Fibroblast of the aortic adventitia (primary cell): ENCODE results near the gene BNIP5. TPM values are rescaled to one million over a fixed set of nuclear protein-coding genes. Genes with fewer than 3 reads are reported as not detected.

Experiments
- DNase-seq: peaks from one replicate; pipeline ENCODE4 v3.0.0-alpha.2; 2010; ENCODE audit warnings: low read depth
- H3K4me3 ChIP-seq: 2 replicates; pipeline ENCODE4 v1.5.1; 2011; ENCODE audit warnings: low read depth, mild to moderate bottlenecking, control low read depth, low read length, moderate library complexity
- total RNA-seq: library from RNA; depleted of rRNA; stranded (reverse); fragments of >200 nt; gene quantifications from 2 replicates; pipeline ENCODE4 v1.2.3, GENCODE V29; 2012; ENCODE audit warnings: low replicate concordance
- TF ChIP-seq, protein P1 (sequence below): IDR thresholded peaks from 2 replicates; pipeline ENCODE4 v1.5.1; 2011; ENCODE audit warnings: mild to moderate bottlenecking, low read length, control low read depth, inconsistent platforms; ENCODE audit not compliant: insufficient read depth

Gene BNIP5
- total RNA-seq, 1 donor: not detected

DNA sequence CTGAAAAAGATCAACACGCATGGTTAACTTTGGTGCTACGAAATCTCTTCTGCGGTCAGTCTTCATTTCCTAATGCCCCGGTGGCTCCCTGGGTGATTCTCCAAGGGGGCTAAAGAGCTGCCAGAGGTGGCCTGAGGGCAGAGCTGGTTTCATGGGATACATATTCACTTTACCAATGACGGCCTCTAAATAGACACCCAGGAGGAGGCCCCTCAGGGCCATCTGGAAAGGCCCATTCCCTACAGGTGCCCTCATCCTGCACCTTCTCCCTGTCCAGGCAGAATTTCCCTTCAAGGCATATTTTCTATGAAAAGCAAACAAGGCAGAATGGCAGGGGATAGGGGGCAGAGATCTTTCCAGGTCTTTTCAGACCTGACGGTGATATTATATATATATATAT, 12.5 kb downstream of the BNIP5 start:
- DNase-seq: no peak
- no peak overlapping the region for H3K4me3 ChIP-seq
- TF ChIP-seq, protein P1, sequence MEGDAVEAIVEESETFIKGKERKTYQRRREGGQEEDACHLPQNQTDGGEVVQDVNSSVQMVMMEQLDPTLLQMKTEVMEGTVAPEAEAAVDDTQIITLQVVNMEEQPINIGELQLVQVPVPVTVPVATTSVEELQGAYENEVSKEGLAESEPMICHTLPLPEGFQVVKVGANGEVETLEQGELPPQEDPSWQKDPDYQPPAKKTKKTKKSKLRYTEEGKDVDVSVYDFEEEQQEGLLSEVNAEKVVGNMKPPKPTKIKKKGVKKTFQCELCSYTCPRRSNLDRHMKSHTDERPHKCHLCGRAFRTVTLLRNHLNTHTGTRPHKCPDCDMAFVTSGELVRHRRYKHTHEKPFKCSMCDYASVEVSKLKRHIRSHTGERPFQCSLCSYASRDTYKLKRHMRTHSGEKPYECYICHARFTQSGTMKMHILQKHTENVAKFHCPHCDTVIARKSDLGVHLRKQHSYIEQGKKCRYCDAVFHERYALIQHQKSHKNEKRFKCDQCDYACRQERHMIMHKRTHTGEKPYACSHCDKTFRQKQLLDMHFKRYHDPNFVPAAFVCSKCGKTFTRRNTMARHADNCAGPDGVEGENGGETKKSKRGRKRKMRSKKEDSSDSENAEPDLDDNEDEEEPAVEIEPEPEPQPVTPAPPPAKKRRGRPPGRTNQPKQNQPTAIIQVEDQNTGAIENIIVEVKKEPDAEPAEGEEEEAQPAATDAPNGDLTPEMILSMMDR: no peak

DNA sequence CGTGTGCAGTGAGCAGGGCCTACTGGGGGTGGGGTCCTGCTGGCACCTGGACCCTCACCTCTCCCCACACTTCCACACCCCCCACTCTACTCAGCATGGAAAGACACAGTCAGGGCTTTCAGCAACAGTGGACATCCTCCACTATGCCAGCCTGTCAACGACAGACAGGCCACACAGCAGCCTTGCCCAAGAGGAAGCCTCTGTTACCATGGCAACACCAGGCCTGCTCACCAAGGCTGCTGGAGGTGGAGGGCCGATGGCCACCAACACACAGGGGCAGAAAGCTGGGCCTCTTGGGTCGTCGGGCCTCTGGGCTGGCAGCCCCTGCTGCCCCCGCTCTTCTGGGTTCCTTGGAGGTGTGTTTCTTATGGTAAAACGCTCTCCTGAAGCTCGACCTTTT, 13.6 kb downstream of the BNIP5 start:
- TF ChIP-seq, protein P1: no peak
- H3K4me3 ChIP-seq: no peak overlapping the region
- DNase-seq: no peak

DNA sequence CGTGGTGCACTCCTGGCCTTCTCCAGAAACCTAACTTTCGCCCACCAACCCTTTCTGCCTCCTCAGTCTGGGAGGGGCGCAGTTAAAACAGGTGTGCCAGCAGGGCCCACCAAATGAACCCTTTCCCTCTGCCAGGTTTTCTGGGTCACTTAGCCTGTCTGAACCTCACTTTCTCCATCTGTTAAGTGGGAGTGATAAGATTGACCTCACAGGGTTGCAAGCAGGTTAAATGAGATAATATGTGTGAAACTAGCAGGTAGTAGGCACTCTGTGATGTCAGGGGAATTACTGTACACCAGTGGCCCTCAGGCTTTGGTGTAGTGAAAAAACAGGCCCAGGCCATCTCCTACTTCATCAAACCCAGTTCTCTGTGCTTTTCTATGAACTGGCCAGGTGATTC, 14.1 kb downstream of the BNIP5 start:
- TF ChIP-seq, protein P1: no peak
- no peak overlapping the region for H3K4me3 ChIP-seq
- no peak for DNase-seq

DNA sequence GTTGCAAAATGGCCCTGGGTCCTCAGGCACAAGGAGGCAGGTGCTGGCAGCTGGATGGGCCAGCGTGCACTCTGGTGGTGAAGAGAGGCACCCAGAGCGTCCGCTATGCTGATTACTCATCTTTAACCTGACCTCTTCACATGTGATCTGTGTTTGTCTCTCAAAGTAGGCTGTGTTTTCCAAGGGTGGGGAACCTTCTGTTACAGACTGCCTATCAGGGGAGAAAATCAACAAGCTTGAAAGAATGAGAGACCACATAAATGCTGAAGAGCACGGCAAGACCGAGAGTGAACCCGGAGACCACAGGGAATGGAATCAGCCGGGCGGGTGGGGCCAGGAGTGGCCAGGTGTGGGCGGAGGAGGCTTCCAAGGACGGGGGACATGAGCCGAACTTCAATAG, 16.2 kb downstream of the BNIP5 start:
- DNase-seq: no peak
- TF ChIP-seq, protein P1: no peak
- H3K4me3 ChIP-seq: no peak overlapping the region

DNA sequence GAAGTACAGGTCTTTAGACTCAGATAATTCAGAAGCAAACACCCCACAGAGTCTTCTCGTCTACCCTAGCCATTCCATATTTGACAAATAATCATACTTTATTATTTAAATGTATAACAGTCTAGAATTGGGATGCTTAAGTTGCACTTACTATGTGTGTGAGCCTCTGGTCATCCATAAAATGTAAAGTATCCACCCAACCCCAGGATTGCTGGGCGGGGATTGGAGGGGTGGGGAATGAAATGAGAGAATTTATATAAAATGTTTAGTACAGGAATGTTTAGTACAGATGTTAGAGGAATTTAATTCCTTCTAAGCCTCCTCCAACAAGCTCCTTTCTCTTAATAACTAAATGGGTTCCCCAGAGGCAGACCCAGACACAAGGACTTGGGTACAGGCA, 16.9 kb downstream of the BNIP5 start:
- no peak for DNase-seq
- TF ChIP-seq, protein P1: no peak
- H3K4me3 ChIP-seq: no peak overlapping the region

DNA sequence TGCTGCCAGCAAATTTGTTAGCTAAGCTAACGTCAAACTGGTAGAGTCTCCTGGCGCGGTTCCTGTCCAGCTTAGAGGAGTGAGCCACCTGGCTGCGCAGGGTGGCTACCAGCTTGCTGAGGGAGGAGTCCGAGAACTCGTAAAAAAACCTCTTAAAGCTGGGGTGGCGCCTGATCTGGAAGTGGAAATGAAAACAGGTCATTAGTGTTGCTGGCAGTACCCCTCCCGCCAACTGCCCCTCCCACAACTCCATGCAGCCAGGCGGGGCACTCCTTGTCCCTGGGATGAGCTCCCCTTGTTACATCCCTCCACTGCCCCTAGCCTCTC, 17.3 kb downstream of the BNIP5 start:
- DNase-seq: no peak
- TF ChIP-seq, protein P1: no peak
- H3K4me3 ChIP-seq: no peak overlapping the region

DNA sequence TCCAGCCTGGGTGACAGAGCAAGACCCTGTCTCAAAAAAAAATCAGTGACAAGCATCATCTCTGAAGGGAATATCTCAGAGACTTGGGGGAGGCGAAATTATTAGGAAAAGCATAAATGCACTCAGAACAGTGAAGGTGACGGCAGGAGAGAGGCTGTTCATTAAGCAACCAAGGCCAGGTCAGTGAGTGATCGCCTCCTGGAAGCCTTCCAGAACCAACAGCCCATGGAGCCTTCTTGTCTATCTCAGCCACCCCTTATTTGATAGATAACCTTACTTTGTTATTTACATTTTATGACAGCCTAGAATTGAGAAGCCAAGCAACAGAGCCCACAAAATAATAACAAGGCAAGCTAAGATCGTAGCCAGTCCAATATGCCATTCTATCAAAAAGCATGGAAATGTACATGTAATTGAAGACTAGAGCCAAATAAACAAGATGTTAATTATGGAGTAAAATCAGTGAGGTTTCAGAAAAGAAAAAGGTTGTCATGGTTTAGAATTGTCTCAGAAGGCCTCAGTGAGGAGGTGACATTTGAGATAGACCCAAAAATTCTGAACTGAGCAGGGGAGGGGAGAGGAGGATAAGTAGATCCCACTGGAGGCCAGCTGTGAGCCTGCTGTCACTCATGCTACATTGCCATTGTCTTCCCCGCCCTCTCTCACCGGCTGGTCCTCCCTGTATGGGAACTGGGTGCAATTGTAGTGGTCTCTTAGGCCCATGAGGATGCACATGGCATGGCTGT, 17.8 kb downstream of the BNIP5 start:
- no peak overlapping the region for H3K4me3 ChIP-seq
- DNase-seq: no peak
- TF ChIP-seq, protein P1: no peak
